GM12864 (cell line): Measurements from ENCODE around the gene TNS2.

Experiments used
- DNase-seq: peaks from one replicate; pipeline ENCODE4 v3.0.0-alpha.2; 2011; ENCODE audit warnings: low read depth
- H3K4me3 ChIP-seq: 2 replicates; pipeline ENCODE4 v1.5.1; 2011; ENCODE audit warnings: mild to moderate bottlenecking, low read depth, low read length, control low read depth
- CTCF ChIP-seq: IDR thresholded peaks from 2 replicates; pipeline ENCODE4 v1.5.1; 2011; ENCODE audit warnings: low read depth, mild to moderate bottlenecking, moderate library complexity, low read length, control low read depth, inconsistent platforms; ENCODE audit errors: missing control alignments

The TNS2 gene

GRCh38 chr12:53054112-53054878 lies 4.4 kb downstream of the TNS2 start:
- no peak for TF ChIP-seq CTCF
- H3K4me3 ChIP-seq = peak overlapping the region; percentile 91
- peak; percentile 71 for DNase-seq

- DNase-seq = no peak
- TF ChIP-seq CTCF = no peak
- H3K4me3 ChIP-seq = no peak overlapping the region
Measured at GRCh38 chr12:53055471-53056266, 5.8 kb downstream of the TNS2 start.

- DNase-seq = no peak
- TF ChIP-seq CTCF = no peak
Measured at GRCh38 chr12:53056296-53056695, 6.4 kb downstream of the TNS2 start.

GRCh38 chr12:53056901-53057300 lies 7.0 kb downstream of the TNS2 start:
- H3K4me3 ChIP-seq = no peak overlapping the region
- no peak for TF ChIP-seq CTCF
- no peak for DNase-seq

More at GRCh38 chr12:53056296-53056695, 6.4 kb downstream of the TNS2 start:
- H3K4me3 ChIP-seq = no peak overlapping the region

GRCh38 chr12:53057816-53058500 lies 8.1 kb downstream of the TNS2 start:
- no peak for TF ChIP-seq CTCF
- DNase-seq = no peak
- no peak overlapping the region for H3K4me3 ChIP-seq

GRCh38 chr12:53058674-53059433 lies 9.0 kb downstream of the TNS2 start:
- no peak for DNase-seq
- TF ChIP-seq CTCF = no peak
- H3K4me3 ChIP-seq = no peak overlapping the region
